Umbilical cord (tissue), 2 donors: ENCODE results near the gene FBXO48. TPM values are rescaled to one million over a fixed set of nuclear protein-coding genes. Genes with fewer than 3 reads are reported as not detected.
"Not testable (repeated sequence)": the region's sequence is repeated elsewhere in the genome, so short reads cannot be mapped to it uniquely, and the experiment has no call there.

ENCODE experiments used
- DNase-seq: peaks from one replicate; pipeline ENCODE4 v3.0.0-alpha.2; 2015; ENCODE audit warnings: low spot score
- total RNA-seq: library from RNA; depleted of rRNA; stranded (reverse); fragments of >200 nt; gene quantifications from one replicate; pipeline ENCODE4 v1.2.3, GENCODE V29; 2014; ENCODE audit warnings: low replicate concordance; ENCODE audit not compliant: insufficient read depth

Gene FBXO48, protein sequence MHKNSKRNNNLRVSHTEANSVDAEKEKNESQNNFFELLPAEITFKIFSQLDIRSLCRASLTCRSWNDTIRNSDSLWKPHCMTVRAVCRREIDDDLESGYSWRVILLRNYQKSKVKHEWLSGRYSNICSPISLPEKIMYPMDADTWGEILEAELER
- 2.4 TPM for total RNA-seq

DNA sequence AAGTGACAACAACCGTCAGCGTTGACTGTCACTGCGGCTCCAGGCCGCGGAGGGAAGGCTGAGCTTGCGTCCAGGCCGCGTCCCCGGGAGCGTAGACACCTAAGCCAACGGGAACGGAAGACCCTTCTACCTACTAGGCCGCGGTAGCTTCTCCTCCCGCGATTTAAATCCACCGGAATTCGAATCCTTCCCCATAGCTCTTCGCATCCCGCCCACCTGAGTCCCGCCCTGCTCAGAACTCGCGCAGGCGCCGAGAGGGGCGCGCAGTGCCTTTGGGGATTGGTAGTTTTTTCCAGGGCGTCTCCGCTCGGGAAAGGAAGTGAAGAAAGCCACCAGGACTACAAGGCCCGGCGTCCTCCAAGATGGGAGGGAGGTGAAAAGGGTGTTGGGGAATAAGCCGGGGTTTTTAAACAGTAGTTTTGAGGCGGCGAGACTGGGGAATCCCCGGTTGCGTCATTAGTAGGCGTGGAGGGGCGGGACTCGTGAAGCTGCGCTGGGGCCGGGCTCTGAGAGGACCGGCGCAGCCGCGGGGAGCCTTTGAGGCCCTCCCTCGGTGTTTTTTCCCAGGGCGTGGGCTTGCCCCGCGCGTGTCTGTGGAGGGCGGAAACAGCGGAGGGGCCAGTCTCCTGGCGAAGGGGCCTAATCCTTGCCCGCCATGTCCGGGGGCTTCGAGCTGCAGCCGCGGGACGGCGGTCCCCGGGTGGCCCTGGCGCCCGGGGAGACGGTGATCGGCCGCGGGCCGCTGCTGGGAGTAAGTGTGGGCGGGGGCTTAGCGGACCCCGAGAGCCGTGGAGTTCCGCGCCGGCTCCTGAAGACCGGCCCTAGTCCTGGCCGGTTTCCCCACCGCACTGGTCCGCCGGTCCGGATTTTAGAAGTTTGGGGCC lies at the start of gene FBXO48, which contains the start of gene APLF:
FBXO48 (minus strand) TSS at position 218 of the 884 bp plus-strand sequence. CDS start 2,149 bp downstream, outside the sequence.
APLF (plus strand) TSS at position 509 of the 884 bp plus-strand sequence; CDS start at position 656, 147 bp downstream.
- DNase-seq = peak; percentile 100

DNA sequence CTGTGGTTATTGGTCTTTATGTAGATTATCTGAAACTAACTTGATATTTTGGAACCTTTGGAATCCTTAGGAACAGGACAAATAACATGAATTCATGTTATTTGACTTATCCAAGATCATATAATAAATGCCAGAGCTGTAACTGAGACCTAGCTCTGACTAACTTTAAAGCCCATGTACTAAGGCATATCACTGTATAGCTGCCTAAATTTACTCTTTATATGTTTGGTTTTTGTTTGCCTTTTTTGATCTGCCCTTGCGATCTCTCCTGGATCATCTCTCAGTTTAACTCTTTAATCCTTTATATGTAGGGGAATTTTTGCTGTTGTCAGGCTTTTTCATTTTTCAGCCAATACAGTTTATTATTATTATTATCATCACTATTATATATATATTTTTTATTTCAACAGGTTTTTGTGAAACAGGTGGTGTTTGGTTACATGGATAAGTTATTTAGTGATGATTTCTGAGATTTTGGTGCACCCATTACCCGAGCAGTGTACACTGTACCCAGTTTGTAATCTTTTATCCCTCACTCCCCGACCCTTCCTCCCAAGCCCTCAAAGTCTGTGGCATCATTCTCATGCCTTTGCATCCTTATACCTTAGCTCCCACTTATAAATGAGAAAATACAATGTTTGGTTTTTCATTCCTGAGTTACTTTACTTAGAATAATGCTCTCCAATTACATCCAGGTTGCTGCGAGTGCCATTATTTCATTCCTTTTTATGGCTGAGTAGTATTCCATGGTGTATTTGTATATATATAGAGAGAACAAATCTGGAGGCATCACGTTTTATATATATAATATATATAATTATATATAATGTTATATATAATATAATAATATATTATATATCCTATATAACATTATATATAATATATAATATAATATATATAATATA lies 49.2 kb upstream of the FBXO48 start:
- DNase-seq = no peak

DNA sequence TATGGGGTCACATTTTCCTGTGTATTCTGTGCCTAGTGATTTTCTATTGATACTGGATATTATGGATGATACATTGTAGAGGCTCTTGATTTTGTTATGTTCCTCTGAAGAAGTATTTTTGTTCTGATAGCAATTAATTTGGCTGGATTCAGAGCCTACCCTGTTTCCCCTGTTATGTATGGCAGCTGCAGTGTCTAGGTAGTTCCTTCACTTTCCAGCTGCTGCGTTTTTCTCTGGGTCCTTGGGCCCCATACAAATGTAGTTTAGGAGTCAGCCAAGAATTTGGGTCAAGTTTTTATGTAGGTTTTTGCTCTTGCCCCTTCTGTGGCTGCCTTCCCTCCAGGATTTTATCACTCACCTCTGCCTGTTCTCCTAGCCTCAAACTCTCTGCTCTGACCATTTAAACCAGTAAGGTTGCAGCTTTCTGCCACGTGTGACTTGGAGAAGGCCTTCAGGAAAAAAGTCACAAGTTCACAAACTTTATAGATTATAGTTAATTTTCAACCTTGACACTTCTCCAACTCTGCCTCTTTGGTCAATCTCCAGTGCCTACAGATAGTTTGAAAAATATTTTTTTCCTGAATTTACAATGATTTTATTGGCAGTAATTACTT lies 47.3 kb upstream of the FBXO48 start:
- no peak for DNase-seq

DNA sequence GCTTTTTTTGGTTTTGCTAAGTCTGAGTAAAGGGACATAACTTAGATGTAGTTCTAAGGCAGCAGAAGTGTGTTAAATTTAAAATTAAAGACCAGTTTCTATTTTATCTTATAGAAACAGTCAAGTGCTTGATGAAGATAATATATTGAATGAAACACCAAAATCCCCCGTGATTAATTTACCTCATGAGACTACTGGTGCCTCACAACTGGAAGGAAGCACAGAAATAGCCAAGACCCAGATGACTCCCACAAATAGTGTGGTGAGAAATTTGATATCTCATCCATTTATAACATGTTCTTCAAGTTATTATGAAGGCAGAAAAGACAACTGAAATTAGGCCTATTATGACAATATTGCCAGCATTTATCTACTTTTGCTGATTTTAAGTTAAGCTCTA lies 45.9 kb upstream of the FBXO48 start:
- no peak for DNase-seq

DNA sequence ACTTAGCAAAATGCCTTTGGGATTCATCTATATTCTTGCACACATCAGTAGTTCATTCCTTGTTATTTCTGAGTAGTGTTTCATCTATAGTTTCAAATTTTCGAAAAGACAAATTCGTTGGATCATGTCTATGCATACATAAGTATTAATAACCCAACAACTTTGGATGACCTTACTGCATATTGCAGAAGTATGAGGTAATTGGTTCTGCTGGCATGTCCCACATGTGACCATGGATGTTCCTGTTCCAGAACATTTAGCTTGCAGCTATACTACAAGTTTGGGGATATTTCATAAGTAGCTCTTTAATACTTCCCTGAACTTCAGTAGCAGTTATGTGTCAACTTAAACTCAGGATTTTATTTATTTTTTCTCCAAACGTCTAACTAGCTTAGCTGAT lies 45.2 kb upstream of the FBXO48 start:
- DNase-seq = no peak

DNA sequence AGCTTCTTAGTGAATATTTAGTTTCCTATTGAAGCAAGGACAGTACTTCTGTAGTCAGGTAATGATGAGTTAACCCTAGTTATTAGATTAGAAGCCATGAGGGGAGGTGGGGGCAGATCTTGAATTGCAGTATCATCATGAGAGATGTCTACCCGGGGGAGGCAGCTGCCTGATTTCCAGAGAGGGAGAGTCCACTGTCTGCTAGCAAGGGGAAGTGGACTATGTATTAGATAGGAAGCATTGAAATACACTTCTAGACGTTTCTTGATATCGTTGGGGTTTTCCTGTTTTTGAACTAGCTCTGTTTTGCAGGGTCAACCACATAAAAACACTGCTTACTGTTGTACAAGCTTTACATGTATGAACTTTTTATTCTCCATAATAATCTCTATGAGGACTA lies 39.1 kb upstream of the FBXO48 start:
- DNase-seq = no peak

DNA sequence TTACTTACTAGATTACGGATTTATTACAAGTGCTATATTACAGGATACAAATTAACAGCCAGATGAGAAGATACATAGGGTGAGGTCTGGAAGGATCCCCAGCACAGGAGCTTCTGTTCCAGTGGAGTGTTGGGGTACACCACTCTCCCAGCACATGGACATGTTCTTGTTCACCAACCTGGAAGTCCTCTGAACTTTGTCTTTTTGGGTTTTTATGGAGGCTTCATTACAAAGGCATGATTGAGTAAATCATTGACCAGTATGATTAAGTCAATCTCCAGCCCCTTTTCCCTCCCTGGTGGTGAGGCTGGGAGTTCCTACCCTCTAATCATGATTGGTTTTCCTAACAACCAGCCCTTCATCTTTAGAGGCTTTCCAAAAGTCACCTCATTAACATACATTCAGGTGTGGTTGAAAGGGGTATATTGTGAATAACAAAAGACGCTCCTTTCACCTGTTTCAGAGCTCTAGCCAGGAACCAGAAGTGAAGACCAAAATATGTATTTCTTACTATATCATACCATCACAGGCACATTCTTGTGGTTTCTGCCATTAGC lies 38.6 kb upstream of the FBXO48 start:
- DNase-seq = no peak

DNA sequence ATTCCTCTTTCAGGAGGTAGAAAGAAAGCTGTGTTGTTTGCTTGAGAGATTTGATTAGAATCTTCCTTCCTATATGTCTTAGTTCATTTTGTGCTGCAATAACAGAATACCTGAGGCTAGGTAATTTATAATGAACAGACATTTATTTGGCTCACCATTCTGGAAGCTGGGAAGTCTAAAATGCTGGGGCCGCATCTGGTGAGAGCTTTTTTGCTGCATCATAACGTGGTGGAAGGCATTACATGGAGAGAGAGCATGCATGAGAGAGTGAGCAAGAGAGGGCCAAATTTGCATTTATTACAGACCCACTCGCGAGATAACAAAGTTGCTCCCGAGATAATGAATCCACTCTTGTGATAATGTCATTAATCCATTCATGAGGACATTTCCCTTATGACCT lies 34.7 kb upstream of the FBXO48 start:
- DNase-seq = no peak

DNA sequence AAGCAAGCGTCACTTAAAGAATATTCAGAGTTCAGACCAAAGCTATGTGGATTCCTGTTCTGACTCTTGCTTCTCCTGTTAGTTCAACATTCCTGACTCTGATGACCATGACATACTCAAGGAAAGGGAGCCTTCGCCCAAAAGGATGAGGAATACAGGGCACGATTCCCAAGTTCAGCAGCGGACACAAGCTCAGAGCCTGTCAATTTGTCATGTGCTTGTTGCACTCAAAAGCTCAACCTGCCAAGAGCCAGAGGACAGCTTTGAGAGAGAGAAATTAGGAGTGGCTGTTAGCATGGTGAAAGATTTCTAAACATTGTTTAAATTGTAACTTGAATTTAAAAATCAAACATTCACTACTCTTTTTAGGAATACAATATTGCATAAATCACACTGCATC lies 33.6 kb upstream of the FBXO48 start:
- no peak for DNase-seq

DNA sequence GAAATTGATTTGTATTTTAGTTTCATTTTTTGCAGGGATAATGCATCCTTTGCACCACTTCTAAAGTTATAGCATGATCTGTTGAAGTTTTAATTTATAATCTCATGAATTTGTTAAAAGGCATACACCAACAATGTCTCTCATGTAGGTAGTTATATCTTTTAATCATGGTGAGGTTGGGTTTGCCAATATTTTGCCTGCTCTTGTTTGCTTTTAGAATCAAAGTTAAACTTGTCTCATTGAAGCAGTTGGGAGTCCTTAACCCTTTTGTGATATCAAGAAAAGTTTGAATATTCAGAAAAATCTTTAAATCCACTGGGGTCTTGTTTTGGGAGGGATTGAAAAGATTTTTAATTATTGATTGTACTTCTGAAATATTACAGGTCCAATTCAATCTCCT lies 32.0 kb upstream of the FBXO48 start:
- DNase-seq = no peak

DNA sequence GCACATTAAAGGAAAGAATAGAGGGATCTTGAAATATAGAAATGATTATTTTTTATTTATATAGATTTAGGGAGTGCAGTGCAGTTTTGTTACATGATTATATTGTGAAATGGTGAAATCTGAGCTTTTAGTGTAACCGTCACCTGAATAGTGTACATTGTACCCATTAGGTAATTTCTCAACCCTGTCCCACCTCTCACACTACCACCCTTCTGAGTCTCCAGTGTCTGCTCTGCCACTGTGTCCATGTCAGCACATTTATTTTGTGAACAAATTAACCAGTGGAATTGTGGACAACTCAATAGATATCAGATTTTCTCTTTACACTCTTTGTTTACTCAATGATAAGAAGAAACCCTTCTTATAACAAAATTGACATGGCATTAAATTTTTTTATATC lies 24.5 kb upstream of the FBXO48 start:
- no peak for DNase-seq

DNA sequence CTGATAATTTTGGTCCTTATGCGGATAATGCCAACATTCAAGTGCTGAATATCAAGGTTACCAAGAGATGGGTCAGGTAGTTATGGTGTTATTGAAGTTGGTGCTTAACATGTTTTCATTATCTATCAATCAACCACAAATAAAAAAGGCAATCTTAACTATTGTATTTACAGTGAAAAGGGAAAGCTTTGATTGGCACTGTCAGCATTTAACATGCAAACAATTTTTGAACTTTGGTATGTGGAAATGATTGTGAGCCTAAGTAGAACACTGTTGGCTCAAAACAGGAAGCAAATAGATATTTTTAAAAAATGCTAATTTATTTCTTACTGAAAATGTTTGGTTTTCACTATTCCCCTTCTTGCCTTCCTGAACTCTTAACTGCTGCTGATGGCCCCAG lies 22.2 kb upstream of the FBXO48 start:
- DNase-seq = no peak

DNA sequence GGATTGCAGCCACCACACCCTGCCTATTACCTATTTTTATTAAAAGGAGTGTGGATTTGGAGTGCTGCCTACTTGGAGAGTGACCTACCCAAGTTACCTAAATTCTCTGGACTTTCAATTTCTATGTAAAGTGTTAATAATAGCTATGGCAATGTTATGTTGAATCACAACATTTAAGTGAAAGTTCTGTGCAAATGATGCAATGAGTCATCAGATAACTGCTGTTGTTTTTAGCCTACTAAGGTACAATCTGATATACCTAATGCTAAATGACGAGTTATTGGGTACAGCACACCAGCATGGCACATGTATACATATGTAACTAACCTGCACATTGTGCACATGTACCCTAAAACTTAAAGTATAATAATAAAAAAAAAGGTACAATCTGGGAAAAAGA lies 21.5 kb upstream of the FBXO48 start:
- not testable (repeated sequence) for DNase-seq

DNA sequence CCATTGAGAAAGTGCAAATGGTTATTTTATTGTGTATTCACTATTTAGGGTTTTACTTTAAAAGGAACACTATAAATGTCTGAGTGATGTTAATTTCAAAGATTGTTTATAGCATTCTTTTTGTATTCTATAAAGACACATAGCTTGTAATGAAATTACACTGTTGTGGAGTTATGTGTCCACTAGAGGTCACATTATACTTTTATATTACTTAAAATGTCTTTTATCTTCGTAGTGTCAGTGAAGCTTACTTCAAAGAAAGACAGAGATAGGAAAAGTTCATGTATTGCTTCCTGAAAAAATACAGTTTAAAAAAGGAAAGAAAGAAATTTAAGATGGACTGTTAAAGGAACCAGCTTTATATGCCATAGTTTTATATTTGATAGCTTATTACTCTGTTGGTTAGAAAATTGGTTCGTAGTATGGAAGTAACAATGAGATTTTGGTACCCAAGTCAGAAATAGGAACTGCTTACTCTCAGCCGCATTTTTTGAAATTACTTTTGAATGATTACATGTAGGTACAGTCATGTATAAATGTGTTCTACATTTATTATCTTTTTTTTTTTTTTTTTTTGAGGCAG lies 20.8 kb upstream of the FBXO48 start:
- peak; percentile 37 for DNase-seq

DNA sequence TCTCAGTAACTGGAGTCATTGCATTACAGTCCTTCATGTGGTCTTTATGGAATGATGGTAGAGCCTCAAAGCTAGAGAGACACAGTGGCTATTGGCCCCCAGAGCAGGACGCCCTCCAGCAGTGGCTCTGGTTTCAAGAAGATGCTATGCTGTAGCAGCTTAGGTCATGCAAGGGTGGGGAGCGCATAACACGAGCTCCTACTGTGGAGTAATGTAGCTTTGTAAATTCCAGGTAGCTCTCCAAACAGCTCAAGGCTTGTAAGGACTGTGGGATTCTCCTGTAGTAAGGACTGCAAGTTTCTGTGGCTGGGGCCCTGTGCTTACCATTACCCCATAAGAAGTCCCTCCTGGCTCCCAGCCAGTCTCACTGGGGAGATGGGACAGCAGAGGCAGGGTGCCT lies 15.9 kb upstream of the FBXO48 start:
- no peak for DNase-seq

DNA sequence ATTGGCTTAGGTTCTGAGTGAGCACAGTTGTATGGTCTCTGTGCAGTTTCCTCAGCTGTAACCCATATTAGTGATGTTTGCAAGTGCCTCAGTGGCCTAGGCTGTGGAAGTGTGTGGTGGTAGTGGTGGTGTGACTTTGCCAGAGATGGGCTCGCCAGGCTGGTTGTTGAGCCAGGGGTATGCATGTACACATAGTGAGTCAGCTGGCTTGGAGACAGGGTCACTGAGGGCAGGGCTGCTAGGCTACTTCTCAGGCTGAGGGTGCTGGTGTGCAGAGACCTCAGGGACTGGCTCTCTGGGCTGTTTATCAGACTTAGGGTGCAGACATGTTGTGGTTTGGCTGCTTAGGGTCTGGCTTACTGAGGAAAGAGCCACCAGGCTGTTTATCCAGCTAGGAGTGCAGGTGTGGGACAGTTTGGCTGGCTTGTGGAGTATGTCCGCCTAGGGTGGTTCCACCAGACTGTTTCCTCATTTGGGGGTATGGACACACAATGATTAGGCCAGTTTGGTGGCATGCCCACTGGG lies 15.3 kb upstream of the FBXO48 start:
- DNase-seq = no peak

DNA sequence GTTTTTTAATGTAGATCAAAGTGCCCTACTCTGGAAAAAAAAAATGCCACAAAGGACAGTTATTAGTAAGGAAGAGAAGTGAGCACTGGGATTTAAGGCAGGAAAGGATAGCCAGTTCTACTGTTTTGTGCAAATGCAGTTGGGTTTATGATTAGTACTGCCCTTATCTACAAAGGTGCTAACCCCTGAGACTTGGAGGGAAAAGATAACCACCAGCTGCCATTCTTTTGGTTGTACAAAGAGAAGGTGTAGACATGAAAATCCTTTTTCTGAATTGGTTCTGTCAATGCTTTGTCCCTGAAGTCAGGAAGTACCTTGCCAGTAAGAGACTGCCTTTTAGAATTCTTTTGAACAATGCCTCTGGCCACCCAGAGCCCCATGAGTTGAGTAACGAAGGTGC lies 11.6 kb upstream of the FBXO48 start:
- no peak for DNase-seq

DNA sequence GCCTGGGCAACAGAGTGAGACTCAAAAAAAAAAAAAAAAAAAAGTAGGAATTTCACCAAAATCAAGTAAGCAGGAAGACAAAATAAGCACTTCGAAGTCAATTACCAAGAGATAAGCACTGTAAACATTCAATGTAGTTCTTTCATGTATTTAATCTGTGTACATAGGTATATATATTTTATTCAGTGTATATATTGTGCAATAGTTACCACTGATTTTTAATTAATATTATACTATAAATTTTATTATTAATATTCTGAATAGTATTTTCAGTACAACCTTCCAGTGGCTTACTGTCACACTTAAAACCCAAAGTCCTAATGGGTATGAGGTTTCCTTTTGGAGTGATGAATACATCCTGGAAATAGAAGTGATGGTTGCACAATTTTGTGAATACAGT lies 9.4 kb upstream of the FBXO48 start:
- DNase-seq = no peak

DNA sequence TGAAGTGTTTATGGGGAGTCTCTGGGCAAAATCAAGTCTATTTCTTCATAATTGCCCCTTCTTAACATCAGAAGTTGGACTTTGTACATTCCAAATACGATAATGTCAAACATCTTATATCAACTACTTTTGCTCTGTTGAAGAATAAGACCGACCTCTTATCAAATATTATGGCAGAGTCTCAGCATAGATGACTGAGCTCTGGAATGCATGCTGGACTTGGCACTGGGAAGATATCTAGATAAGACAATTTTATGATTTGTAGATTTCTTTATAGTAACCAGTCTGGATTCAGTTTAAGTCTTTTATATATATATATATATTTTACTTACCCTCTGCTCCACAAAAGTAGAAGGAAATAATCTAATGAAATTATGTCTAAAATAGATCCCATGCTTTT lies 8.5 kb upstream of the FBXO48 start:
- DNase-seq = peak; percentile 52

DNA sequence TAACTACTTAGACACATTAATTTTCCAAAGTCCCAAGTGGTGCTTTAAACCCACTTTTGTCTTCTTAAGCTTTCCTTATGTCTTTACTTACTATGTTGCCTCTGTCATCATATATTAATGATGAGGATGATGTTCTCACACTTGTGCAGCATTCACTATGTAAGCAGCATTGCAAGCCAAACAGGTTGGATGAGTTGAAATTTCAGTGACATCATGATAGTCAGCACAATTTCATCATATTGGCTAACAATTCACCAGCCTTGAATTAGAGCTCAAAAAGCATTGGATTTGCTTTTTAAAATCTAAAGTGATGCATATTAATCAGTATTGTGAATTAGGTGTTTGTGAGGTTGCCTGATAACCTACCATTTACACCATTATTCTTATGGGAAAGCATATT lies 8.0 kb upstream of the FBXO48 start:
- peak; percentile 26 for DNase-seq
